DMS 273 (cell line): ENCODE measurements around the gene TNFSF9.

Experiments used
- DNase-seq: peaks from one replicate; lab custom pipeline; 2025; ENCODE audit not compliant: unreplicated experiment; lab: John Stamatoyannopoulos, UW

Gene TNFSF9

GRCh38 chr19:6530386-6531162, at the start of gene TNFSF9:
TSS of gene TNFSF9 (plus strand) at chr19:6531026. CDS start at chr19:6531037, 11 bp downstream.
- DNase-seq = peak; percentile 84

- DNase-seq = no peak
These were observed 49.1 kb upstream of the TNFSF9 start, which contains the start of gene DENND1C for GRCh38 chr19:6481541-6482342. TSS of gene DENND1C (minus strand) at chr19:6481787. CDS start at chr19:6481695, 92 bp downstream.

GRCh38 chr19:6482343-6482686, 48.5 kb upstream of the TNFSF9 start:
- no peak for DNase-seq

GRCh38 chr19:6483235-6483634, 47.6 kb upstream of the TNFSF9 start:
- no peak for DNase-seq

GRCh38 chr19:6484230-6484629, 46.6 kb upstream of the TNFSF9 start:
- DNase-seq = no peak

- no peak for DNase-seq
These were observed 46.0 kb upstream of the TNFSF9 start for GRCh38 chr19:6484831-6485230.

- DNase-seq = no peak
These were observed 41.4 kb upstream of the TNFSF9 start for GRCh38 chr19:6489278-6490061.

- DNase-seq = no peak
These were observed 40.7 kb upstream of the TNFSF9 start for GRCh38 chr19:6490134-6490533.

GRCh38 chr19:6491802-6492592, 38.8 kb upstream of the TNFSF9 start:
- DNase-seq = no peak

- DNase-seq = no peak
These were observed 36.3 kb upstream of the TNFSF9 start for GRCh38 chr19:6494438-6495036.

GRCh38 chr19:6495947-6496346, 34.9 kb upstream of the TNFSF9 start:
- no peak for DNase-seq

- DNase-seq = no peak
These were observed 32.4 kb upstream of the TNFSF9 start for GRCh38 chr19:6498294-6499036.

- no peak for DNase-seq
These were observed 31.6 kb upstream of the TNFSF9 start for GRCh38 chr19:6499052-6499790.

GRCh38 chr19:6500837-6501739, 29.7 kb upstream of the TNFSF9 start:
- DNase-seq = no peak

- DNase-seq = peak; percentile 44
These were observed 28.8 kb upstream of the TNFSF9 start, which contains the start of gene TUBB4A for GRCh38 chr19:6501740-6502648. TSS of gene TUBB4A (minus strand) at chr19:6502309. CDS start at chr19:6502212, 97 bp downstream.

- no peak for DNase-seq
These were observed 27.2 kb upstream of the TNFSF9 start for GRCh38 chr19:6503407-6504201.
